ENCODE data around the gene ST6GALNAC5. TPM values are rescaled to one million over a fixed set of nuclear protein-coding genes. Genes with fewer than 3 reads are reported as not detected.

ST6GALNAC5 gene
- total RNA-seq, 4 donors from 2014 or later, result 0.44 to 3.2 (median 0.65) TPM; not detected in 1

DNA sequence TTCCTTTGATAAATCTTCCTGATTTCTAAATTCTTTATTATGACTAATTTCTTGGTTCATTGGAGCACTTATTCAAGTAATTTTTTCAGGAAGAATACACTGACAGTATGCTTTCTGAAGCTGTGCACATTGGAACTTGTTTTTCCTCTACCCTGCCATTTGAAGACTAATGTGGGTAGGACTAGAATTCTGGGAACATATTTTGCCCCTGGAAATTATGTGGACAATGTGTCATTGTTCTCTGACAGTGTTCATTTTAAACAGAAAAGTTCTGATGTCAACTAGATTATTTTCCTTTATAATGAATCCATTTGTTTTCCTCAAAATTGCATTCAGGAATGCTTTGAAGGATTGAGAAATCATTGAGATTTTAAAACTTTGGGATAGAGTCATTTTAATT, 34.8 kb upstream of the ST6GALNAC5 start:
- TF ChIP-seq, protein P1, sequence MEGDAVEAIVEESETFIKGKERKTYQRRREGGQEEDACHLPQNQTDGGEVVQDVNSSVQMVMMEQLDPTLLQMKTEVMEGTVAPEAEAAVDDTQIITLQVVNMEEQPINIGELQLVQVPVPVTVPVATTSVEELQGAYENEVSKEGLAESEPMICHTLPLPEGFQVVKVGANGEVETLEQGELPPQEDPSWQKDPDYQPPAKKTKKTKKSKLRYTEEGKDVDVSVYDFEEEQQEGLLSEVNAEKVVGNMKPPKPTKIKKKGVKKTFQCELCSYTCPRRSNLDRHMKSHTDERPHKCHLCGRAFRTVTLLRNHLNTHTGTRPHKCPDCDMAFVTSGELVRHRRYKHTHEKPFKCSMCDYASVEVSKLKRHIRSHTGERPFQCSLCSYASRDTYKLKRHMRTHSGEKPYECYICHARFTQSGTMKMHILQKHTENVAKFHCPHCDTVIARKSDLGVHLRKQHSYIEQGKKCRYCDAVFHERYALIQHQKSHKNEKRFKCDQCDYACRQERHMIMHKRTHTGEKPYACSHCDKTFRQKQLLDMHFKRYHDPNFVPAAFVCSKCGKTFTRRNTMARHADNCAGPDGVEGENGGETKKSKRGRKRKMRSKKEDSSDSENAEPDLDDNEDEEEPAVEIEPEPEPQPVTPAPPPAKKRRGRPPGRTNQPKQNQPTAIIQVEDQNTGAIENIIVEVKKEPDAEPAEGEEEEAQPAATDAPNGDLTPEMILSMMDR (IDR thresholded peaks at IDR 0.05), result no peak
- ATAC-seq (ENCODE audit: low FRiP score) (no peak), DNase-seq (ENCODE audit: low spot score) (no peak)

DNA sequence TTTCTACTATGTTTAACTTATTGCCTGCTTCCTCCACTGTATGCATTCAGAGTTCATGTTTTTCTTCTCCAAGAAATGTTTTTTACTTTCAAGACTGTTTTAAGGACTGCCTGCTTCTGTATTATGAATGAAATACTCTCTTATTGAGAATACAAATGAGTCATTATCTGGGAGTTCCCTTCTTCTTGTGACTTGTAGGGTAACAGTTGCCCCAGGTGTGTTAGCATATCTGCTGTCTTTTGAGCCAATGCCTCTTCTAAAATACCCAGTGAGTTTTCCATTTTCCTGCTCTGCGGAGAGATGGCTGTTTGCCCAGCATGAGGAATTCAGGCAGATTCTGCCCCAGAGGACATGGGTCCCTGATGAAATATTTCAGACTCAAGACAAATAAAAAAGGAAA, 34.1 kb upstream of the ST6GALNAC5 start:
- no peak for ATAC-seq (ENCODE audit: low FRiP score)
- no peak for DNase-seq (ENCODE audit: low spot score)
- TF ChIP-seq, protein P1 (IDR thresholded peaks at IDR 0.05), result no peak

GRCh38 chr1:76833856-76834255, 33.4 kb upstream of the ST6GALNAC5 start:
- TF ChIP-seq, protein P1 (IDR thresholded peaks at IDR 0.05), result no peak
- ATAC-seq (ENCODE audit: low FRiP score) (no peak), DNase-seq (ENCODE audit: low spot score) (no peak)

GRCh38 chr1:76835203-76835602, 32.1 kb upstream of the ST6GALNAC5 start:
- no peak for DNase-seq (ENCODE audit: low spot score)
- ATAC-seq (ENCODE audit: low FRiP score), result no peak
- TF ChIP-seq, protein P1 (IDR thresholded peaks at IDR 0.05), result no peak

- DNase-seq (ENCODE audit: low spot score) (no peak), ATAC-seq (ENCODE audit: low FRiP score) (no peak)
- TF ChIP-seq, protein P1 (IDR thresholded peaks at IDR 0.05), result no peak
Observed at GRCh38 chr1:76840278-76840677, 27.0 kb upstream of the ST6GALNAC5 start.

GRCh38 chr1:76841460-76841859, 25.8 kb upstream of the ST6GALNAC5 start:
- DNase-seq (ENCODE audit: low spot score), result no peak
- no peak for ATAC-seq (ENCODE audit: low FRiP score)
- TF ChIP-seq, protein P1 (IDR thresholded peaks at IDR 0.05), result no peak

DNA sequence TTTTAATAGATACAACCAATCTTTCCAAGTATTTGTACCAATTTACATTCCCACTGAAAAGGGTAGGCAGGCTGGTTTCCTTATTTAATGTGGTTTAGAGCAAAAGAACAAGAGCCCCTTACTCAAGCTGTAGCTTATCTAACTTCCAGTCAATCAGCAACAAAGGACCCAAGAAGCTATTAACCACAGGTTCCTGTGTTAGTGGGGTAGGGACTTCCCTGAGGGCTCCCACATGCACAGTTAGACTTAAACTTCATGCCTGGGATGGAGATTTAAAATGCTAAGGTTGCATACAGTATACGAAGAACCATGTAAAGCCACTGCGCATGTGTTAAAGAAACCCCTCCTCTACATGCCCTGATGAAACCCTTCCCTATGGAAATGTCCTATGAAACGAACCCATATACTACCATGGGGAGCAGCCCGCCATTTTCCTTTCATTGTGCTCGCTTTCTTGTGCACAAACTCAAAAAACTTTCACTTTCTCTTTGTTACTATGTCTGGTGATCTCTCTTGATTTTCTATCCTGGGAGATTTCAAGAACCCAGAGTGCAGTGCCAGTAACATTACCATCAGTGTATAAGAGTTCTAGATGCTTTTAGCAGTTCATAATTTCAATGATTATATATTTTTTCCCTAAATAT, 23.3 kb upstream of the ST6GALNAC5 start:
- DNase-seq (ENCODE audit: low spot score) (no peak), ATAC-seq (ENCODE audit: low FRiP score) (no peak)
- TF ChIP-seq, protein P1 (IDR thresholded peaks at IDR 0.05), result no peak
